ENCODE measurements around the gene CDC37L1. TPM values are rescaled to one million over a fixed set of nuclear protein-coding genes. Genes with fewer than 3 reads are reported as not detected.

CDC37L1 gene
- total RNA-seq, 1 donor from 2014 or later, result 40.3 TPM

DNA sequence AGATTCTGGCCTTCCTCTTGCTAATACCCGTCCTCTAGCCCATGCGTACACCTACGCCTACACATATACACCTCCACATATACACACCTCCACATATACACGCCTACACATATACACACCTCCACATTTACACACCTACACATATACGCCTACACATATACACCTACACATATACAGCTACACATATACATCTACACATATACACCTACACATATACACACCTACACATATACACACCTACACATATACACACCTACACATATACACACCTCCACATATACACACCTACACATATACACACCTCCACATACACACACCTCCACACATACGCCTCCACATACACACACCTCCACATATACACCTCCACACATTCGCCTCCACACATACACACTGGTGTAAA is 34.5 kb downstream of the CDC37L1 start:
- no peak for DNase-seq (ENCODE audit: low spot score)

DNA sequence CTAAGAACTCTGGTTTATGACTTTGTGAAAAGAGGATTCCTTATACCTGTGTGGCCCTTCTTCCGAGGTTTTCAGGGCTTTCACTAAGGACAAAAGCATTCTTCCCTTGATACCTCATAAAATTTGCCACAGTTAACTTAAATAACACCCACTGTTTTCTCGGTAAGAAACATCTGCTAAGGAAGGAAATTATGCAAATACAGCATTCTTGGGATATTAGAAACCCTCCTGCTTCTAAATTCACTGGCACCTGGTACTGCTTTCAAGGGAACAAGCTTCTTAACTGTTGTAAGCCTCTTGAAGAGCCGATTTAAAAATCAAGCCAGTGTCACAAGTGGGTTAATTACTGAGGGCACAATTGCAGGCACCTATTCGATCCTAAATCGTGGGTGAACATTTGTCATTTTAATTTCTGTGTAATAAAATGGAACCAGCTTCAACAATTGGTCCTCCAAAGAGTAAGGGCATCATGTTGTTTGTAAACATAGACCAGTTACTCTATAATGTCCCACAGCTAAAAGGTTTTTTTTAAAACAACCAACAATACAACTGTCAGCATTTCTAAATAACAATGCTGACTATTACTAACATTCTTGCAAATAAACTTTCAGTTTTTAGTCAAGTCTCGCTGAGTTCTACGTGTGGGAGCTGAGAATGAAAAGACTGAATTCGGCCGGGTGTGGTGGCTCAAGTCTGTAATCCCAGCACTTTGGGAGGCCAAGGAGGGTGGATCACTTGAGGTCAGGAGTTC is 35.1 kb downstream of the CDC37L1 start:
- no peak for DNase-seq (ENCODE audit: low spot score)

GRCh38 chr9:4716163-4716562 is 36.8 kb downstream of the CDC37L1 start:
- no peak for DNase-seq (ENCODE audit: low spot score)

DNA sequence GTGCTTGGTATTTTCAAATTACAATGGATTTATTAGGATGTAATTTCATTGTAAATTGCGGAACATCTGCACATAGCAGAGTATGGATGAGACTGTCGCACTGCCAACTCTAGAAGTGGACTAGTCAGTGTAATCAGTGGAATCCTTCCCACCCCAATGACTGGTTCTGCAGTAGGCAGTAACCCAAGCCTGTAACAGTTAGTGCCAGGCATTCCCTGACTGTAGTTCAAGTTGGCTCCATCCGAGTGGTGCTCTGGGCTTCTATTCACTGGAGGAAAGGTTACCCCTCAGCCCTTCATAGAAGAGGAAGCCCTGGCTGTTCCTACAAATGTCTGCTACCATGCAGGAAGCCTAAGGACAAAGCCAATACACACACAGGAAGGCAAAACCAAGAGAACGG is 38.4 kb downstream of the CDC37L1 start:
- no peak for DNase-seq (ENCODE audit: low spot score)

GRCh38 chr9:4718911-4719310 is 39.5 kb downstream of the CDC37L1 start:
- DNase-seq (ENCODE audit: low spot score), result no peak

- no peak for DNase-seq (ENCODE audit: low spot score)
Measured at GRCh38 chr9:4721736-4722135, 42.4 kb downstream of the CDC37L1 start.

DNA sequence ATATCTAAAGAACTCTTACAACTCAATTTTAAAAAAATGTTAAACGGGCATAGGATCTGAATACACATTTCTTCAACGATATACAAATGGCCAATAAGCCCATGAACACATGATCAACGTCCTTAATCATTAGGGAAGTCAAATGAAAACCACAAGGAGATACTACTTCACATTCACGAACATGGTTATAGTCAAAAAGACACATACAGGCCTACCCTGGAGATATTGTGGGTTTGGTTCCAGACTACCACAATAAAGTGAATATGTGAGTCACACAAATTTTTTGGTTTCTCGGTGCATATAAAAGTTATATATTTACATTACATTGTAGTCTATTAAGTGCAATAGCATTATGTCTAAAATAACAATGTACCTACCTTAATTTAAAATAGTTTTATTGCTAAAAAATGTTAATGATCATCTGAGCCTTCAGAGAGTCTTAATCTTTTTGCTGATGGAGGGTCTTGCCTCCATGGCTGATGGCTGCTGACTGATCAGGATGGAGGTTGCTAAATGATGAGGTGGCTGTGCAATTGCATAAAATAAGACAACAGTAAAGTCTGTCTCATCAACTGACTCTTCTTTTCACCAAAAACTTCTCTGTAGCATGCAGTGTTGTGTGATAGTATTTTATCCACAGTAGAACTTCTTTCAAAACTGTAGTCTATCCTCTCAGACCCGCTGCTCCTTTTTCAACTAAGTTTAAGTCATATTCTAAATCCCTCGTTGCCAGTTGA is 46.5 kb downstream of the CDC37L1 start:
- DNase-seq (ENCODE audit: low spot score), result no peak

DNA sequence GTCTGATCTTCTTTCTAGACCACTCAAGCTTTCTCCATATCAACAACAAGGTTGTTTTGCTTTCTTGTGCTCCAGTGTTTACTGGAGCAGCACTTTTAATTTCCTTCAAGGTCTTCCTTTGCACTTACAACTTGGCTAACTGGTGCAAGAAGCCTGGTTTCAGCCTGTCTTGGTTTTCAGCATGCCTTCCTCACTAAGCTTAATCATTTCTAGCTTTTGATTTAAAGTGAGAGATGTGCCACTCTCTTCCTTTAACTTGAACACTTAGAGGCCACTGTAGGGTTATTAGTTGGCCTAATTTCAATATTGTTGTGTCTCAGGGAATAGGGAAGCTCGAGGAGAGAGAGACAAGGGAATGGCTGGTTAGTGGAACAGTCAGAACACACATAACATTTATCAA is 48.2 kb downstream of the CDC37L1 start:
- no peak for DNase-seq (ENCODE audit: low spot score)

GRCh38 chr9:4732890-4733289 is 53.5 kb downstream of the CDC37L1 start:
- DNase-seq (ENCODE audit: low spot score), result no peak

GRCh38 chr9:4734150-4734549 is 54.8 kb downstream of the CDC37L1 start:
- no peak for DNase-seq (ENCODE audit: low spot score)

- DNase-seq (ENCODE audit: low spot score), result no peak
Measured at GRCh38 chr9:4738866-4739586, 59.7 kb downstream of the CDC37L1 start.

GRCh38 chr9:4739587-4740387 is 60.4 kb downstream of the CDC37L1 start:
- DNase-seq (ENCODE audit: low spot score), result no peak

DNA sequence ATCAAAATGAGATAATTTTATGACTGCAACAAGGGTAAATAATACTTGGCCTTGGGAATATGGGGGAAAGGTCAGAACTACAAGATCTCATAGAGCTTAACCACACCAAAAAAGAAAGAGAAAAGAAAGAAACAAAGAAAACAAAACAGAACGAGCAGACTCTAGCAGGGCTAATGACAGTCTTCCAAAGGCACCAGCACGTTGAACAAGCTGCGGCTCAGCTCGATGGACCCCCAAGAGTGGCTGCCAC is 60.9 kb downstream of the CDC37L1 start:
- no peak for DNase-seq (ENCODE audit: low spot score)

DNA sequence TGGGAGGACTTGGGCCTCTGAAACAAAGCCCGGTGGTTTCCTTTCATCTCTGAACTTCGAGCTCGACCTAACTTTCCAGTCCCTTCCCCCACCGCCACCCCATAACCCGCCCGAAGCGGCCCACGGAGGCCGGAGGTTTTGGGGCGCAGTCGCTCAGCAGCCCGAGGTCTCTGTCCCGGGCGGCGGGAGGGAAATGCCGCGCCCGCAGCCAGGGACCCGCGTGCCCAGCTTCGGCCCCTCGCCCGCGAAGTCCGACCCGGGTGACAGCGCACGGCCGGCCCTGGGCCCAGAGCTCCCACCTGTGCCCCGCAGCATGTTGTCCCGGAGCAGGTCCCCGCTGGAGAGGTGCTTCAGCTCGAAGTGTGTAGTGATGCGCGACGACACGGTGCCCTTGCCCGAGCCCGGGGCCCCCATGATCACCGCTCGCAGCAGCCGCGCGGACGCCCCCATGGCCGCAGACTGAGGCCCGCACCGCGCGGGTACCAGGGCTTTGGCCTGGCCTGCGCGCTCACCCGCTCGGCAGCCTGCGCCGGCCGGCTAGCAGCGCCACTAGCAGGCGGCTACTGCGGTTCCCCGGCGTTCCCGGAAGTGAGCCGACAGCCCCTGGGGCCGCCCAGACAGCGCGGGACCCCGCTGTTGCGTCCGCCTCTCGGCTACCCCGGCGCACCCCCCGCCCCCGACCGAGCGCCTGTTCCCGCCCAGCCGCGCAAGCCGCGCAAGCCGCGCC is 61.4 kb downstream of the CDC37L1 start, which contains the start of gene AK3:
TSS of gene AK3 (minus strand) at position 565 of the 727 bp plus-strand sequence. CDS start at position 450, 115 bp downstream.
- peak; percentile 95 for DNase-seq (ENCODE audit: low spot score)

GRCh38 chr9:4741365-4742089 is 62.2 kb downstream of the CDC37L1 start:
- no peak for DNase-seq (ENCODE audit: low spot score)

GRCh38 chr9:4742246-4742645 is 62.9 kb downstream of the CDC37L1 start:
- DNase-seq (ENCODE audit: low spot score), result no peak

GRCh38 chr9:4743131-4743875 is 63.9 kb downstream of the CDC37L1 start:
- DNase-seq (ENCODE audit: low spot score), result no peak

DNA sequence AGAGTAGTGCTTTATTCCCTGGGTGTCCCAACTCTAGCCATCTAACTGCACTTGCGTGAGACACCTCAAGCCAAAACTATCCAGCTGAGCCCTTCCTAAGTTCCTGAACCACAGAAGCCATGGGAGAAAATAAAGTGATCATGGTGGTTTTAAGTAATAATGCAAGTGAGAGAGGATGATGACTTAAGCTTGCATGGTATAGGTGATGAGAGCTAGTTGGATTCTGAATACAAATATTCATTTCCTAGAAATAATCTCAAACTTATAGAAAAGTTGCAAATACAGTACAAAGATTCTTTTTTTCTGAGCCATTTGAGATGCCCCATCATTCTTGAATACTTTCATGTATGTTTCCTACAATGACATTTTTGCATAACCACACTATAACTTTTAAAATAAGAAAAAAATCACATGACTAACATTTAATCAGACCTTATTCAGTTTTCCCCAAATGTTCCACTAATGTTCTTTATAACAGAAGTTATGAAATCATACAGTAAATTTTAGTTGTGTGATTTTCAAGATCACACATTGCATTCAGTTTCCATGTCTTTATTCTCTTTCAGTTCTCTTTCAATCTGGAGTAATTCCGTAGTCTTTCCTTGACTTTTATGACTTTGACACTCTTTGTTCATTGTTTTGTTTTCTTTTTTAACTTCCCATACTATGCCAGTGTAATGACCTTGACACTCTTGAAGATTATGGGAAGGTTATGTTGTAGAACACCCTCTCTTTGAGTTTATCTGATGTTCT is 67.1 kb downstream of the CDC37L1 start:
- DNase-seq (ENCODE audit: low spot score), result no peak

DNA sequence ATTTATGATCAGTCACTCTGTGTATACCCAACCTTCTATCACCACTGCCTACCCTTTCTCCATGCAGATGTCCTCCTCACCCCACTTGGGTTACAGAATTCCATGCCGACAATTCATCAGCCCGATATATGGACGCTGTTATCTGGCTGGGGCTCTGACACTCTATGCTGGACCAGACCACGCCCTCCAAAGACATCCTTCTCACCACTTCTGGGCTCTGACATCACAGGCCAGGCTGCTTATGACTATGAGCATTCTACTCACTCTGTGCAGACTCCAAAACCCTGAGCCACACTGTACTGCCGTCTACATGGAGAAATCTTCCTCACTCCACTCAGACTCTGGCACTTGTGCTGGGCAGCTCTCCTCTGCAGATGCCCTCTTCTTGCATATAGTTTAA is 69.2 kb downstream of the CDC37L1 start:
- no peak for DNase-seq (ENCODE audit: low spot score)
